SK-N-MC (cell line): ENCODE measurements around the gene SH3GL3.

Experiments used
- DNase-seq: peaks from one replicate; pipeline ENCODE4 v3.0.0-alpha.2; 2011; ENCODE audit warnings: low read depth, low spot score
- H3K27ac ChIP-seq: fragments of 200-600 bp; sonication (generic); 2 replicates; pipeline ENCODE4 v1.5.1; 2016; ENCODE audit warnings: mixed run types
- H3K36me3 ChIP-seq: fragments of 200-600 bp; sonication (generic); 2 replicates; pipeline ENCODE4 v1.6.1; 2017; ENCODE audit warnings: antibody characterized with exemption, low read length, mixed read lengths; ENCODE audit not compliant: insufficient read depth
- H3K4me3 ChIP-seq: fragments of 200-600 bp; sonication (generic); 2 replicates; pipeline ENCODE4 v1.5.1; 2016
- H3K9ac ChIP-seq: fragments of 200-600 bp; sonication (generic); 2 replicates; pipeline ENCODE4 v1.8.0; 2017; ENCODE audit warnings: mixed run types, mixed read lengths; ENCODE audit not compliant: insufficient read length
- H3K9me3 ChIP-seq: fragments of 200-600 bp; sonication (generic); 2 replicates; pipeline ENCODE4 v1.6.1; 2017; ENCODE audit warnings: low read depth, mild to moderate bottlenecking, antibody characterized with exemption, low read length, moderate library complexity, mixed read lengths
- EZH2 ChIP-seq: fragments of 200-600 bp; sonication (generic); IDR thresholded peaks from one replicate; pipeline ENCODE4 v1.6.1; 2017; ENCODE audit warnings: antibody characterized with exemption
- FOXP2 ChIP-seq: optimal IDR thresholded peaks from 2 replicates; pipeline ENCODE3; 2011; ENCODE audit warnings: mild to moderate bottlenecking, moderate library complexity; ENCODE audit not compliant: insufficient read depth; ENCODE audit errors: extremely low read length, control extremely low read depth
- POLR2AphosphoS5 ChIP-seq: IDR thresholded peaks from 2 replicates; pipeline ENCODE4 v1.6.1; 2012; ENCODE audit warnings: mild to moderate bottlenecking, low read depth, low read length, borderline replicate concordance

Gene SH3GL3

DNA sequence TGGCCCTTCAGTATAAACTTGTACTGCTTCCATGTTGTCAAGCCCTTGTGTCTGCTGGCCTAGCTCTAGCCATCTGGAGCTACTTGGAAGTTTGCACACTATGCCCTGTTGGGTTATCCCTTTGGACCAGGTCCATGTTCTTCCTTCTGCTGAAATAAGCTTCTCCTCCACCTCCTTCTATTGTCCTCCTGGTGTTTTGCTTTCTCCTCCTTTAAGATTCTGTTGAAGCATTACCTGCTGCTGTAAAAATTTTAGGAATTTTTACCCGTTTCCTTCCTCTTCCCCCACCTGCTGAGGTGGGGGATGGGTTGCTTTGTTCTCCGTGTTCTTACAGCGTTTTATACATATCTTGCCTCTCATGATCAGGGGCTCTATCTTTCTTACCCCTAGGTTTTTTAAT is 51.7 kb downstream of the SH3GL3 start:
- DNase-seq = no peak
- no peak overlapping the region for H3K9ac ChIP-seq
- TF ChIP-seq EZH2 (no peak), FOXP2 (no peak), POLR2AphosphoS5 (no peak)
- H3K9me3 ChIP-seq = no peaks in the 10 kb centered on the region
- no peak overlapping the region for H3K27ac ChIP-seq
- peaks cover 8% of the 10 kb centered on the region; the same call in 1 of the 2 replicates for H3K36me3 ChIP-seq
- no peak overlapping the region for H3K4me3 ChIP-seq

- Histone ChIP-seq H3K4me3 (no peak overlapping the region), H3K27ac (no peak overlapping the region), H3K9ac (no peak overlapping the region), H3K36me3 (peaks cover 8% of the 10 kb centered on the region; the same call in 1 of the 2 replicates), H3K9me3 (no peaks in the 10 kb centered on the region)
- no peak for TF ChIP-seq EZH2
- no peak for TF ChIP-seq POLR2AphosphoS5
- no peak for TF ChIP-seq FOXP2
- DNase-seq = no peak
Measured at GRCh38 chr15:83499476-83499875, 52.3 kb downstream of the SH3GL3 start.

DNA sequence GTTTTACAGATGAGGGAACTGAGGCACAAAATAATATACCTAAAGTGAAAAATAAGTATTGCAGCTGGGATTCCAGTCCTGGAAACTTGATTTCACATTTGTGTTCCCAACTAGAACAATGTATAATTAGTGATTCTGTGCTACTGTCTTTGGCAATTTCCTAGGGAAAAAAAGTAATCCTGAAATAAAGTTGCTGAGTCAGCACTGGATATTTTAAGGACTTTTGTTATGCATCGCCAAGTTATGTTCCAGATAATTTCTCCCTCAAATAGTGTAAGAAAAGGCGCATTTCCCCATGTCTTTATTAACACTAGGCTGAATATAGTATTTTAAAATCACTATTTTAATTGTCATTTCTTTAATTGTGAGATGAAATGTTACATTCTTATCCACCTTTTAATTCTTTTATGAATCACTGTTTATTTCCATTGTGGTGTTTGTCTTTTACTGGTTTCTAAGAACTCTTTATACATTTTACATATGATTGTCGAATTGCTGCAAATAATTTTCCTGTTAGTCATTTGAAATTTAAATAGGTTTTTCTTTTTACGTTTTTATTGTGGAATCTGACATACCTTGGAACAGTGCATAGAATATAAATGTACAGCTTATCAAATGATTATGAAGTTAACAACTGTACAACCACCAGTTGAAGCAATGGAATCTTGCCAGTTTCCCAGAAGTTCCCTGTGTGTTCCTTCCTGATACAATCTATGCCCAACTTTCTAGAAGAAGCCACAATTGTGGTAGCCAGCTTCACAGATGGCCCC is 56.6 kb downstream of the SH3GL3 start:
- H3K9ac ChIP-seq = peak overlapping the region; percentile 21
- H3K4me3 ChIP-seq = peak overlapping the region; percentile 14; the same call in 1 of the 2 replicates
- H3K27ac ChIP-seq = peak overlapping the region; percentile 89
- H3K9me3 ChIP-seq = no peaks in the 10 kb centered on the region
- no peak for TF ChIP-seq EZH2
- no peak for DNase-seq
- 0 out of 2 replicates have a peak, but pooled peaks cover under 1% of the 10 kb centered on the region for H3K36me3 ChIP-seq

DNA sequence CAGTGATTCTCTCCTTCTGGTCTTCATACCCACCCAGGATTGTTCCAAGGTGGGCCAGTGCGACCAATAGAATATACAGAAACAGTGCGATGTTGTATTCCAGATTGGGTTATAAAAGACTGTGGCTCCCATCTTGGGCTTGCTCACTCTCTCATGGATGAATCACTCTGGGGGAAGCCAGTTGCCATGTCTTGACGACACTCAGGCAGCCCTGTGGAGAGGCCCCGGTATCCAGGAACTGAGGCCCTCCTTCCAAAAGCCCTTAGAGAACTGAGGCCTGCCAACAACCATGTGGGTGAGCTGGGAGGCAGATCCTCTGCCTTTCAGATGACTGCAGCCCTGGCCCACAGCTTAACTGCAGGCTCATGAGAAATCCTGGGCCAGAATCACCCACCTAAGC is 57.2 kb downstream of the SH3GL3 start:
- no peak for DNase-seq
- Histone ChIP-seq H3K9me3 (no peaks in the 10 kb centered on the region), H3K9ac (no peak overlapping the region), H3K36me3 (no peaks in the 10 kb centered on the region), H3K27ac (peak overlapping the region; percentile 89), H3K4me3 (peak overlapping the region; percentile 14; the same call in 1 of the 2 replicates)
- TF ChIP-seq EZH2 = no peak

DNA sequence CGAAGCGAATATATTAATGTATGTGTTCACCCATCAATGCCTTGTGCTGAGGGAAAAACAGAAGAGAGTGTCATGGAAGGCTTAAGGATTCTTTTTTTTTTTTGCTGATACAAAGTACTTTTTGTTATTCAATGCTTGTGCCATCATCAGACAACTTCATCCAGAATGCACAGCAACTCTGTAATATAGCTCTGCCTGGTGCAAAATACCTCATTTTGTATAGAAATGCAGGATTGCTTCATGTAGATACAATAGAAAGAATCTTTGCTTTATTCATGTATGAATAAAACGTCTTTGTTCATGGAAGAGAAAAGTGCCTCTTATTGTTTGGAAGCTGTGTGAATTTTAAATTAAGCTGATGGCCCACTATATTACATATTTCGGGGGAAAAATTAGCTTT is 62.9 kb downstream of the SH3GL3 start:
- peak overlapping the region; percentile 81 for H3K27ac ChIP-seq
- no peaks in the 10 kb centered on the region for H3K36me3 ChIP-seq
- TF ChIP-seq POLR2AphosphoS5 (no peak), FOXP2 (no peak), EZH2 (no peak)
- H3K9ac ChIP-seq = no peak overlapping the region
- DNase-seq = no peak
- no peaks in the 10 kb centered on the region for H3K9me3 ChIP-seq
- 0 out of 2 replicates have a peak overlapping the region, but pooled peaks have one; percentile 55 for H3K4me3 ChIP-seq

DNA sequence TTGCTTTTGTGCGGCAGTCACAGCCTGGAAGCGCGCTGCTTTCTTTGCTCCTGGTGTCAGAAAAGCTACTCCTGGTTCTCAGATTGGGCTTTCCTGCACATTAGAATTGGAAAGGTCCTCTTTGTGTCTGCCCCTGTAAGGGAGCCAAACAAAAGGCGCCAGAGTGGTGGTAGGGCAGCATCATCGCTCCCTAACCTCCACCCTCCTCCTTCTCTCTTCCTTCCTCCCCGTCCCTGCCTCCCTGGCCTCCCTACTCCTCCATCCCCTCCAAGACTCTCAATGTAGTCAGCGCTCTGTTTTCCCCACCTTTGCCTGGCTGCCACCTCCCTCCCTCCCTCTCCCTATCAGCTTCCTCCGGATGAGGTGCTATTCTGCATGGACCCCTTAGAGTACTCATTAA is 65.3 kb downstream of the SH3GL3 start:
- Histone ChIP-seq H3K9ac (no peak overlapping the region), H3K36me3 (no peaks in the 10 kb centered on the region), H3K4me3 (no peak overlapping the region), H3K9me3 (no peaks in the 10 kb centered on the region), H3K27ac (no peak overlapping the region)
- DNase-seq = no peak
- no peak for TF ChIP-seq POLR2AphosphoS5
- no peak for TF ChIP-seq FOXP2
- TF ChIP-seq EZH2 = no peak

DNA sequence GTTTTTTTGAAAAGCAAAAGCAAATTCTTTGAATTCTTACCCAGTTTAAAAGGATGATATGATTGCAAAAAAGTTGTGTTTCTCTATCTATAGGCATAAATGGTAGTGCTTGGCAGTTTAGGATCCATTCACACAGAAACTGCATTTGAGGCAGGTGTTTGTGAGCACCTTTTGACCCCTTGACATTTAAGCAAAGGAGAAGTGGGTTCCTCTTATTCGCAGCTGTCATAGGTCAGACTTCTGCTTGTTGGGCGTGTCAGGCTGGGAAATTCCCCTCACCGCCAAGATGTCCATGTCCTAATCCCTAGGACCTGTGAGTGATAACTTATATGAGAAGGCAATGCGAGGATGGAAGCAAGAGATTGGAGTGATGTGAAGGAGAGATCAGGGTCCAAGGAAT is 67.4 kb downstream of the SH3GL3 start:
- no peak for DNase-seq
- TF ChIP-seq POLR2AphosphoS5 (no peak), FOXP2 (no peak), EZH2 (no peak)

GRCh38 chr15:83515164-83515563 is 68.0 kb downstream of the SH3GL3 start:
- no peak overlapping the region for H3K9ac ChIP-seq
- no peak overlapping the region for H3K27ac ChIP-seq
- DNase-seq = no peak
- H3K4me3 ChIP-seq = no peak overlapping the region
- H3K9me3 ChIP-seq = no peaks in the 10 kb centered on the region
- TF ChIP-seq FOXP2 = no peak
- no peak for TF ChIP-seq POLR2AphosphoS5
- no peak for TF ChIP-seq EZH2
- no peaks in the 10 kb centered on the region for H3K36me3 ChIP-seq

More for the DNA sequence above, 67.4 kb downstream of the SH3GL3 start:
- Histone ChIP-seq H3K36me3 (no peaks in the 10 kb centered on the region), H3K9ac (no peak overlapping the region), H3K27ac (0 out of 2 replicates have a peak overlapping the region, but pooled peaks have one; percentile 69), H3K9me3 (no peaks in the 10 kb centered on the region), H3K4me3 (no peak overlapping the region)

DNA sequence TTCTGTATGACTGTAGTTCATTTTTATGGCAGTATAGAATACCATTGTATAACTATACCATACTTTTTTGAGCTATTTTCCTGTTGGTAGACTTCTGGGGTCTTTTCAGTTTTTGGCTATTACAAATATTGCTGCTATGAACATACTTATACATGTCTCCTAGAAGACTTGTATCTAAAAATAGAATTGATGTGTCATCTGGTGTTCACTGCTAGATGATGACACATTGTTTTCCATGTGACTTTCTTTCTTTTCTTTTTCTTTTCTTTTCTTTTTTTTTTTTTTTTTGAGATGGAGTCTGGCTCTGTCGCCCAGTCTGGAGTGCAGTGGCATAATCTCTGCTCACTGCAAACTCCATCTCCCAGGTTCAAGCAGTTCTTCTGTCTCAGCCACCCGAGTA is 69.8 kb downstream of the SH3GL3 start:
- TF ChIP-seq POLR2AphosphoS5 = no peak
- no peak for TF ChIP-seq FOXP2
- no peak for TF ChIP-seq EZH2
- H3K27ac ChIP-seq = no peak overlapping the region
- DNase-seq = no peak
- no peaks in the 10 kb centered on the region for H3K36me3 ChIP-seq
- H3K9me3 ChIP-seq = no peaks in the 10 kb centered on the region
- H3K4me3 ChIP-seq = no peak overlapping the region
- H3K9ac ChIP-seq = no peak overlapping the region
